GM12865 (cell line): ENCODE results near the gene DPP4.

Experiments used
- DNase-seq: peaks from one replicate; pipeline ENCODE4 v3.0.0; 2010; ENCODE audit warnings: low read depth
- H3K4me3 ChIP-seq: 2 replicates; pipeline ENCODE4 v1.5.1; 2011; ENCODE audit warnings: mild to moderate bottlenecking, low read depth, low read length, control low read depth
- CTCF ChIP-seq: IDR thresholded peaks from 2 replicates; pipeline ENCODE4 v1.5.1; 2011; ENCODE audit warnings: low read length, control low read depth, low read depth, inconsistent platforms; ENCODE audit not compliant: insufficient read depth; ENCODE audit errors: missing control alignments

DPP4 gene

GRCh38 chr2:162000431-162000830, 73.6 kb downstream of the DPP4 start:
- no peak for TF ChIP-seq CTCF
- no peak overlapping the region for H3K4me3 ChIP-seq
- no peak for DNase-seq

- no peak for DNase-seq
- no peak for TF ChIP-seq CTCF
- H3K4me3 ChIP-seq = no peak overlapping the region
Observed at GRCh38 chr2:161999321-161999720, 74.7 kb downstream of the DPP4 start.

GRCh38 chr2:161998857-161999256, 75.2 kb downstream of the DPP4 start:
- H3K4me3 ChIP-seq = no peak overlapping the region
- DNase-seq = no peak
- TF ChIP-seq CTCF = no peak

- H3K4me3 ChIP-seq = no peak overlapping the region
- no peak for TF ChIP-seq CTCF
- no peak for DNase-seq
Observed at GRCh38 chr2:161997916-161998471, 76.0 kb downstream of the DPP4 start.

GRCh38 chr2:161995553-161996016, 78.4 kb downstream of the DPP4 start:
- no peak for DNase-seq
- H3K4me3 ChIP-seq = no peak overlapping the region
- TF ChIP-seq CTCF = no peak

- DNase-seq = no peak
- H3K4me3 ChIP-seq = no peak overlapping the region
- no peak for TF ChIP-seq CTCF
Observed at GRCh38 chr2:161994761-161995520, 79.1 kb downstream of the DPP4 start.
